Natural killer cell (primary cell): ENCODE measurements around the gene TPO. TPM values are rescaled to one million over a fixed set of nuclear protein-coding genes. Genes with fewer than 3 reads are reported as not detected.

Source experiments
- ATAC-seq, 3 donors: fragments of 150-1000 bp in 2 of 3; fragments of 200-7000 bp in 1 of 3; cut with Tn5 transposase; 1 replicate in 1 of 3; 2 replicates in 2 of 3; pipeline ENCODE4 v1.10.0; 2021; ENCODE audit warnings: mild to moderate bottlenecking in 2 of 3, moderate library complexity in 2 of 3
- DNase-seq, 2 donors: peaks; one replicate each; pipeline versions ENCODE4 v3.0.0 to v3.0.0-alpha.2; 2013 to 2021; ENCODE audit warnings: mixed read lengths in 1 of 2
- H3K27ac ChIP-seq: one replicate; pipeline ENCODE4 v1.5.1; 2013; ENCODE audit warnings: mild to moderate bottlenecking, low read length
- H3K27me3 ChIP-seq: one replicate; pipeline ENCODE4 v1.6.1; 2013; ENCODE audit warnings: low read length; ENCODE audit not compliant: control insufficient read depth, insufficient read depth
- H3K36me3 ChIP-seq: one replicate; pipeline ENCODE4 v1.6.1; 2013; ENCODE audit warnings: low read length; ENCODE audit not compliant: control insufficient read depth, insufficient read depth
- H3K4me1 ChIP-seq: one replicate; pipeline ENCODE4 v1.6.1; 2013; ENCODE audit warnings: low read length; ENCODE audit not compliant: control insufficient read depth, insufficient read depth
- H3K4me3 ChIP-seq: one replicate; pipeline ENCODE4 v1.5.1; 2013; ENCODE audit warnings: low read length
- H3K9me3 ChIP-seq: one replicate; pipeline ENCODE4 v1.6.1; 2013; ENCODE audit warnings: low read length; ENCODE audit not compliant: control insufficient read depth, insufficient read depth
- H3K27ac Mint-ChIP-seq, 2 donors: one replicate each; pipeline ENCODE4 v1.8.0; 2022; ENCODE audit warnings: mild to moderate bottlenecking in 2 of 2, mixed read lengths in 2 of 2, moderate library complexity in 1 of 2
- H3K27me3 Mint-ChIP-seq, 2 donors: one replicate each; pipeline ENCODE4 v1.8.0; 2022; ENCODE audit warnings: low read depth in 2 of 2, mixed read lengths in 2 of 2
- H3K36me3 Mint-ChIP-seq: one replicate; pipeline ENCODE4 v1.8.0; 2022; ENCODE audit warnings: mixed read lengths
- H3K4me1 Mint-ChIP-seq, 2 donors: one replicate each; pipeline ENCODE4 v1.8.0; 2022; ENCODE audit warnings: mixed read lengths in 2 of 2
- H3K4me3 Mint-ChIP-seq: one replicate; pipeline ENCODE4 v1.8.0; 2022; ENCODE audit warnings: mild to moderate bottlenecking, moderate library complexity, mixed read lengths
- H3K9me3 Mint-ChIP-seq, 2 donors: one replicate each; pipeline ENCODE4 v1.8.0; 2022; ENCODE audit warnings: mixed read lengths in 2 of 2
- CTCF ChIP-seq: fragments of 200-600 bp; IDR thresholded peaks from one replicate; pipeline ENCODE4 v1.8.0; 2022; ENCODE audit warnings: antibody characterized with exemption
- WGBS: methylation state at CpG from one replicate; pipeline ENCODE4 v1.1.7; 2013; ENCODE audit warnings: missing lambda C conversion rate; ENCODE audit not compliant: insufficient coverage; 5-methylcytosine and 5-hydroxymethylcytosine counted together
- intact Hi-C: fragments of 100-400 bp; cut with micrococcal nuclease; formaldehyde crosslinking; loops from one replicate; pipeline ENCODE4 v1.14.2; 2022
- total RNA-seq, 4 donors: library from RNA; stranded (reverse); fragments of 120-200 nt in 1 of 4; gene quantifications; one replicate each; pipeline versions ENCODE4 v1.2.3 to v1.2.4, GENCODE V29; 2013 to 2022

Gene TPO
- total RNA-seq, 3 donors from 2014 or later (not counting 1 experiment from before 2014, with no cell fraction given) = not detected

DNA sequence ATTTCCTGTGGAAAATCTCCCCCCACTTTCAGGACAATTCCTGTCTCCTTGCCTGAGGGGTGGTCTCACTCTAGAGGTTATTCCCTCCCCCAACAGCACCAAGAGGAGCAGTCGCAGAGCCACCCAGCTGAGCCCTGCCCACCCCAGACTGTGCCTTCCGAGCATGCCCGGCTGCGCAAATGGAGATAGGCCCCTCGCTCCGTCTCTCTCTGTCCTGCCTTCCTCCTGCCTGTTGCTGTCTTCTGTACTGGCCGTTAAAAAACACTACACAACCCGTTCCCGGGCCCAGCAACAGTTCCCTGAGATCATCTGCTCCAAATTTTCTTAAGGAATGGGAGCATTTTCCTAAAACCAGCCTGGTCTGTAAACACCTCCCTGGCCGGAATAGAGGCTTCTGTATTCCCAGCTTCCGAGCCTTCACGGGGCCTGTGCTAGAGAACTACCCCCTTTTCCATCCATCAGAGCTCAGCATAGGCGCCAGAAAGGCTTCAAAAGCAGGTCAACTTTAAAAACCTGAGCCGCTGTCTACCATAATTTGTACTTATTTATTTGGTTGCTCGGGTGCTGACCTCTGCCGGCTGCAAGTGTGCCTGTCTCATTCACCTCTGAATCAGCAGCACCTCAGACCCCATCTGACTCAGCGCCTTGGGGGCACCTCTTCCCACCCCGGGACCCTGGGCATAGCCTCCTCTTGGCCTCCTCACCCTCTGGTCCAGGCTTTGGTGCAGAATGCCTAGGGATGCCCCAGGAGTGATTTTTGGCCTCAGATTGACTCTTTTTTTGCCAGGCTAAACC is 171.6 kb downstream of the TPO start:
- intact Hi-C loops = no loop called here
- H3K4me1 ChIP-seq = no peaks in the 10 kb centered on the region
- Mint-ChIP-seq H3K4me3 (no peak overlapping the region), H3K4me1 (no peaks in the 10 kb centered on the region), H3K9me3 (no peaks in the 10 kb centered on the region), H3K36me3 (no peaks in the 10 kb centered on the region), H3K27ac (no peak overlapping the region), H3K27me3 (peaks cover 7 to 9% of the 10 kb centered on the region in 2 donors)
- no peaks in the 10 kb centered on the region for H3K27me3 ChIP-seq
- DNase-seq = no peak
- no peak overlapping the region for H3K27ac ChIP-seq
- 85% methylated on average over 18 of the region's 18 CpGs for WGBS
- ATAC-seq = peak in 1 of 3 donors; percentile 11
- H3K4me3 ChIP-seq = no peak overlapping the region
- no peaks in the 10 kb centered on the region for H3K9me3 ChIP-seq
- TF ChIP-seq CTCF = no peak
- H3K36me3 ChIP-seq = no peaks in the 10 kb centered on the region

DNA sequence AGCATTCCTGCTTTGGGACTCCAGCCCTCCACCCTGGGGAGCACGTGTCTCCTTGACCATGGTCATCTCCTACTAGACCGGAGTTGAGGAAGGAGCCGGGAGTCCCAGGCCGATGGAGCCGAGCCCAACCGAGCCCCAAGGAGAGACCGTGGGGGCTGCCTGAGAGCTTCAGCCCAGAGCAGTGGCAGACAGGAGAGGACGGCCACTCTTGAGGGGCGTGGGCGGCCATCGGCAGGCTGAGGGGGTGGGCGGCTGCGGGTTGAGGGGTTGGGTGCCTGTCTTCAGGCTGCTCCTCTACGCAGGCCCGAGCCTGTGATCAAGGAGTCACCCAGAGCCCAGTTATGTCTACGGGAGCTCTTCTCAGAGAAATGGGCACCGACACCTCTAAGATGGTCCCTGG is 172.4 kb downstream of the TPO start:
- Histone ChIP-seq H3K27me3 (no peaks in the 10 kb centered on the region), H3K36me3 (no peaks in the 10 kb centered on the region), H3K27ac (no peak overlapping the region), H3K4me3 (no peak overlapping the region), H3K4me1 (no peaks in the 10 kb centered on the region), H3K9me3 (no peaks in the 10 kb centered on the region)
- Mint-ChIP-seq H3K4me1 (no peaks in the 10 kb centered on the region), H3K27me3 (peaks cover 13 to 16% of the 10 kb centered on the region in 2 donors), H3K9me3 (no peaks in the 10 kb centered on the region), H3K4me3 (no peak overlapping the region), H3K27ac (no peak overlapping the region), H3K36me3 (no peaks in the 10 kb centered on the region)
- intact Hi-C loops = no loop called here
- ATAC-seq (no peak), DNase-seq (no peak)
- 92% methylated on average over 17 of the region's 17 CpGs for WGBS
- TF ChIP-seq CTCF = no peak

- Histone ChIP-seq H3K4me1 (no peaks in the 10 kb centered on the region), H3K27ac (no peak overlapping the region), H3K27me3 (no peaks in the 10 kb centered on the region), H3K4me3 (no peak overlapping the region), H3K9me3 (no peaks in the 10 kb centered on the region), H3K36me3 (no peaks in the 10 kb centered on the region)
- intact Hi-C loops = no loop called here
- Mint-ChIP-seq H3K4me1 (no peaks in the 10 kb centered on the region), H3K36me3 (no peaks in the 10 kb centered on the region), H3K9me3 (no peaks in the 10 kb centered on the region), H3K4me3 (no peak overlapping the region), H3K27ac (no peak overlapping the region), H3K27me3 (peaks cover 20 to 24% of the 10 kb centered on the region in 2 donors)
- DNase-seq (no peak), ATAC-seq (no peak)
- 85% methylated on average over 14 of the region's 14 CpGs for WGBS
- no peak for TF ChIP-seq CTCF
These were observed 173.1 kb downstream of the TPO start for GRCh38 chr2:1586251-1586922.
